HEK293T (cell line): ENCODE data around the gene C11orf68.

Source experiments
- CTCF ChIA-PET: fragments of 350-600 bp; formaldehyde crosslinking; extraction: SDS; loops from one replicate; lab custom pipeline; 2021; ENCODE audit warnings: antibody characterized with exemption, inconsistent platforms; lab: Yijun Ruan, JAX
- POLR2A ChIA-PET: fragments of 350-600 bp; formaldehyde crosslinking; extraction: SDS; loops from one replicate; lab custom pipeline; 2020; ENCODE audit warnings: antibody characterized with exemption, inconsistent platforms; lab: Yijun Ruan, JAX
- DNase-seq: peaks from one replicate; pipeline ENCODE4 v3.0.0; 2012; ENCODE audit warnings: mixed read lengths; ENCODE audit errors: extremely low spot score
- ARNT ChIP-seq: fragments of 450-650 bp; IDR thresholded peaks from 2 replicates; pipeline ENCODE4 v1.6.1; 2017; ENCODE audit warnings: mild to moderate bottlenecking
- BHLHE40 ChIP-seq: fragments of 450-650 bp; IDR thresholded peaks from 2 replicates; pipeline ENCODE4 v1.6.1; 2016; ENCODE audit warnings: mild to moderate bottlenecking, moderate library complexity, borderline replicate concordance
- CTBP1 ChIP-seq: fragments of 450-650 bp; IDR thresholded peaks from 2 replicates; pipeline ENCODE4 v1.6.1; 2016; ENCODE audit warnings: borderline replicate concordance
- ELF4 ChIP-seq: fragments of 450-650 bp; IDR thresholded peaks from 2 replicates; pipeline ENCODE4 v1.6.1; 2017; ENCODE audit warnings: antibody characterized with exemption
- FOXA1 ChIP-seq: fragments of 450-650 bp; IDR thresholded peaks from 2 replicates; pipeline ENCODE4 v1.6.1; 2016; ENCODE audit warnings: mild to moderate bottlenecking
- FOXK2 ChIP-seq: fragments of 450-650 bp; IDR thresholded peaks from 2 replicates; pipeline ENCODE4 v1.6.1; 2016; ENCODE audit warnings: mild to moderate bottlenecking
- FOXM1 ChIP-seq: fragments of 450-650 bp; IDR thresholded peaks from 2 replicates; pipeline ENCODE4 v1.6.1; 2017; ENCODE audit warnings: mild to moderate bottlenecking, borderline replicate concordance
- HDGF ChIP-seq: fragments of 450-650 bp; IDR thresholded peaks from 2 replicates; pipeline ENCODE4 v1.6.1; 2017; ENCODE audit warnings: antibody characterized with exemption, borderline replicate concordance
- L3MBTL2 ChIP-seq: fragments of 450-650 bp; conservative IDR thresholded peaks from 2 replicates; pipeline ENCODE4 v1.6.1; 2016; ENCODE audit warnings: mild to moderate bottlenecking
- LEF1 ChIP-seq: fragments of 450-650 bp; IDR thresholded peaks from 2 replicates; pipeline ENCODE4 v1.6.1; 2017; ENCODE audit warnings: mild to moderate bottlenecking, borderline replicate concordance
- NFRKB ChIP-seq: fragments of 450-650 bp; IDR thresholded peaks from 2 replicates; pipeline ENCODE4 v1.6.1; 2016; ENCODE audit warnings: mild to moderate bottlenecking, moderate library complexity
- PKNOX1 ChIP-seq: fragments of 450-650 bp; IDR thresholded peaks from 2 replicates; pipeline ENCODE4 v1.6.1; 2016
- SP1 ChIP-seq: fragments of 450-650 bp; IDR thresholded peaks from 2 replicates; pipeline ENCODE4 v1.6.1; 2017
- SUZ12 ChIP-seq: fragments of 450-650 bp; IDR thresholded peaks from 2 replicates; pipeline ENCODE4 v1.6.1; 2016; ENCODE audit warnings: mild to moderate bottlenecking
- TARDBP ChIP-seq: fragments of 450-650 bp; IDR thresholded peaks from 2 replicates; pipeline ENCODE4 v1.6.1; 2016
- ZNF384 ChIP-seq: fragments of 450-650 bp; IDR thresholded peaks from 2 replicates; pipeline ENCODE4 v1.6.1; 2016

The C11orf68 gene

DNA sequence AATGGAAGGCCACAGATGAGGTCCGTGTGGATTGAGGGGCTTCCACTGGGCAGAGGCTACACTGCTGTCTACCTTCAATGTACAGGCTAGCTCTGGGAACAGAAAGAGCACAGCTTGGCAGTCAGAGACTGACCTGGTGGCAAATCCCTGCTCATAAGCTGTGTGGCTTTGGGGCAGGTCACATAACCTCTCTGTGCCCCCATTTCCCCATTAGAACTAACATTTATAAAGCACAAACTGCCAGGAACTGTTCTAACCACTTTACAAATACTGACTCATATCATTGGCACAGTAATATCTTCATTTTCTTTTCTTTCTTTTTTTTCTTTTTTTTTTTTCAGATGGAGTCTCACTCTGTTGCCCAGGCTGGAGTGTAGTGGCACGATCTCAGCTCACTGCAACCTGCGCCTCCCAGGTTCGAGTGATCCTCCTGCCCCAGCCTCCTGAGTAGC is 21.8 kb downstream of the C11orf68 start:
- TF ChIP-seq PKNOX1 (no peak), FOXM1 (no peak), BHLHE40 (no peak), SP1 (no peak), SUZ12 (no peak), FOXK2 (no peak), ARNT (no peak), LEF1 (no peak), CTBP1 (no peak), ZNF384 (no peak)
- POLR2A ChIA-PET: interaction anchor here (1.3 to 2.0 kb wide), 2 partner anchors 9 to 38 kb away, joined by 3 to 6 read pairs; no protein-coding TSS in a partner anchor
- no peak for DNase-seq
- CTCF ChIA-PET: interaction anchor here (6.6 kb wide), 1 partner anchor 7 kb away, joined by 36 read pairs; the partner anchor contains the start of genes CCDC85B and FIBP

GRCh38 chr11:65896034-65896999 is 22.5 kb downstream of the C11orf68 start:
- DNase-seq: no peak
- ChIA-PET CTCF (interaction anchor here (0.6 to 1.4 kb wide), 3 partner anchors 8 to 185 kb away, joined by 3 read pairs; partner anchors contain the start of gene FIBP), POLR2A (interaction anchor here (1.2 to 2.0 kb wide), 2 partner anchors 37 to 176 kb away, joined by 3 to 6 read pairs; partner anchors contain the start of gene RNASEH2C)
- no peak for TF ChIP-seq FOXM1
- no peak for TF ChIP-seq SP1
- TF ChIP-seq BHLHE40: no peak
- no peak for TF ChIP-seq PKNOX1
- no peak for TF ChIP-seq CTBP1
- TF ChIP-seq TARDBP: no peak
- no peak for TF ChIP-seq HDGF
- TF ChIP-seq L3MBTL2: no peak
- TF ChIP-seq NFRKB: no peak

DNA sequence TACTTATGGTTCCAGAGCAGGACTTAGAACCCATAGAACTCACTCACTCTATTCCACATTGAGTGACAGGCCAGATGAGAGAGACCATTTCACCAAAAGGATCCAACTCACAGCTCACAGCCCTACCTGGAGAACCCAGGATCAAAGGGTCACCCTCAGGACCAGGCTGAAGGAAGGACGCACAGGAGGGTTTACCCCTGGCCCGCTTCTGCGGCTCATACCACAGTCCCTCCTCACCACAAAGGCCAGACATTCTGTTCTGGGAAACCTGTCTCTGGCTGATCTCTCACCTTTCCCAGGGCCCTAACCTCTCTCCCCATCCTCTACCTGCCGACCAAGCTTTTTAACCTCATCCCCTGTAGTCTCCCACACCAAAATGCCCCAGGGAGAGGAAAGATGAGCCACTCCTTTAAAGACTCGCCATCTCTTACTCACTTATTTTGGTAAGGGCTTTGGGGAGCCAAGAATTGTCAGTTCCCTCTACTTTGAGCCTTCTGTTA is 23.3 kb downstream of the C11orf68 start:
- ChIA-PET CTCF (interaction anchor here (1.4 kb wide), 1 partner anchor 11 kb away, joined by 3 read pairs; no protein-coding TSS in a partner anchor), POLR2A (interaction anchor here (1.2 to 2.0 kb wide), 2 partner anchors 36 to 175 kb away, joined by 3 to 6 read pairs; partner anchors contain the start of gene RNASEH2C)
- no peak for DNase-seq
- TF ChIP-seq PKNOX1 (peak; percentile 55; the same call in 1 of the 2 replicates), BHLHE40 (no peak)

DNA sequence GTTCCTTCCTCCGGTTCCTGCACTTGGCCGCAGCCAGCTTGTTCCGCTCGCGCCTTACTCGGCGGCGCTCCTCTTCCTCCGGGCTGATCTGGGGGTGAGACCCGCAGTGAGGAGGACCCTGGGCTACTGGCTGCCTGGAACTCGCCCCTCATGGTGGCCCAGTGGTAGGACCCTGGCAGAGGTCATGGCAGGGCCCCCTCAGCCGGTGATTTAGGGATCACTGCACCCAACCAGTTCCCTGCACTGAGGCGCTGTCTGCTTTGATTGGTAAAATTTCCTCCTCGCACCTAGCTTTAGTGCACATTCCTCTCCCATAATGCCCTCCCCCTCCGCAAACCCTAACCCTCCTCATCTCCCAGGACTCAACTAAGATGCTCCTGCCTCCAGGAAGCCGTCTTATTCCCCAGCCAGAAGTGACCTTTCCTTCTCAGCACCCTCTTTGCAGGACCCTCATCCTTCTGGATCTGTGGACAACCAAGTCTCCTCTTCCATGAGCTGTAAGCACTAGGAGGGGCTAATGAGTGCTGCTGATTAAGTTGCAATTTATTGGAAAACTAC is 24.7 kb downstream of the C11orf68 start:
- POLR2A ChIA-PET: interaction anchor here (1.1 to 12.4 kb wide), 4 partner anchors 18 to 30 kb away, joined by 3 to 289 read pairs (median 4); partner anchors contain the start of genes CFL1, EFEMP2 and MUS81

More for the DNA sequence above, 24.7 kb downstream of the C11orf68 start:
- CTCF ChIA-PET: no interaction called here
- no peak for DNase-seq
- TF ChIP-seq FOXM1 (no peak), CTBP1 (no peak), BHLHE40 (no peak), FOXA1 (no peak), HDGF (no peak), L3MBTL2 (no peak), NFRKB (no peak), PKNOX1 (no peak), SP1 (no peak), ELF4 (no peak)
